Effector memory CD4-positive, alpha-beta T cell (primary cell): Measurements from ENCODE around the gene TRPT1.

Experiments used
- DNase-seq, 3 donors: peaks; one replicate each; pipeline ENCODE4 v3.0.0-alpha.2; 2020
- H3K27ac ChIP-seq: 2 replicates; pipeline ENCODE4 v1.7.0; 2013; ENCODE audit warnings: mild to moderate bottlenecking, low read length, moderate library complexity; ENCODE audit not compliant: insufficient read depth, poor library complexity, severe bottlenecking
- H3K27me3 ChIP-seq: replicated peaks from 2 replicates; pipeline ENCODE4 v1.7.0; 2013; ENCODE audit warnings: mild to moderate bottlenecking, low read length; ENCODE audit not compliant: insufficient read depth, control insufficient read depth, poor library complexity, severe bottlenecking
- H3K36me3 ChIP-seq: 2 replicates; pipeline ENCODE4 v1.7.0; 2013; ENCODE audit warnings: mild to moderate bottlenecking, low read length, moderate library complexity; ENCODE audit not compliant: control insufficient read depth, insufficient read depth
- H3K4me1 ChIP-seq: 2 replicates; pipeline ENCODE4 v1.7.0; 2013; ENCODE audit warnings: low read length, mild to moderate bottlenecking; ENCODE audit not compliant: control insufficient read depth, insufficient read depth, poor library complexity, severe bottlenecking
- H3K4me3 ChIP-seq: 2 replicates; pipeline ENCODE4 v1.7.0; 2013; ENCODE audit warnings: low read length, low read depth, mild to moderate bottlenecking; ENCODE audit not compliant: insufficient read depth, poor library complexity, severe bottlenecking
- H3K9me3 ChIP-seq: 2 replicates; pipeline ENCODE4 v1.7.0; 2013; ENCODE audit warnings: mild to moderate bottlenecking, low read length, moderate library complexity; ENCODE audit not compliant: control insufficient read depth

The TRPT1 gene

DNA sequence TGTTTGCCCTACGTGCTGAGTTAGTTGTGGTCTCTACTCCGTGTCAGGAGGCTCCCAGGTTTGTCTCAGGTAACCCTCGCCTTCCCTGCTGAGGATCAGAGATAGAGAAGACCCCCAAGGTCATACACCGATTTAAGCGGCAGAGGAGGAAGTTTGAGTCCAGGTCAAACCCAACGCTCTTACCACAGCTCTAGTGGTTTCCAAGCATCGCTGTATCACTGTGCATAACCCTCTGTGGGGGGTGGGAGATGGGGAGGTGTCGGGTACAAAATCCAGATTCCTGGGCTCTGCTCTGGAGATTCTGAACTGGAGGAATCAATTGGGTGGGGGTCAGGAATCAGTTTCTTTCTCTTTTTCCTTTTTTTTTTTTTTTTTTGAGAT lies 5.0 kb upstream of the TRPT1 start:
- DNase-seq = no peak
- Histone ChIP-seq H3K27ac (peak overlapping the region; percentile 85), H3K4me1 (peaks cover 49% of the 10 kb centered on the region), H3K4me3 (peak overlapping the region; percentile 83), H3K27me3 (no peaks in the 10 kb centered on the region), H3K36me3 (no peaks in the 10 kb centered on the region), H3K9me3 (no peaks in the 10 kb centered on the region)

DNA sequence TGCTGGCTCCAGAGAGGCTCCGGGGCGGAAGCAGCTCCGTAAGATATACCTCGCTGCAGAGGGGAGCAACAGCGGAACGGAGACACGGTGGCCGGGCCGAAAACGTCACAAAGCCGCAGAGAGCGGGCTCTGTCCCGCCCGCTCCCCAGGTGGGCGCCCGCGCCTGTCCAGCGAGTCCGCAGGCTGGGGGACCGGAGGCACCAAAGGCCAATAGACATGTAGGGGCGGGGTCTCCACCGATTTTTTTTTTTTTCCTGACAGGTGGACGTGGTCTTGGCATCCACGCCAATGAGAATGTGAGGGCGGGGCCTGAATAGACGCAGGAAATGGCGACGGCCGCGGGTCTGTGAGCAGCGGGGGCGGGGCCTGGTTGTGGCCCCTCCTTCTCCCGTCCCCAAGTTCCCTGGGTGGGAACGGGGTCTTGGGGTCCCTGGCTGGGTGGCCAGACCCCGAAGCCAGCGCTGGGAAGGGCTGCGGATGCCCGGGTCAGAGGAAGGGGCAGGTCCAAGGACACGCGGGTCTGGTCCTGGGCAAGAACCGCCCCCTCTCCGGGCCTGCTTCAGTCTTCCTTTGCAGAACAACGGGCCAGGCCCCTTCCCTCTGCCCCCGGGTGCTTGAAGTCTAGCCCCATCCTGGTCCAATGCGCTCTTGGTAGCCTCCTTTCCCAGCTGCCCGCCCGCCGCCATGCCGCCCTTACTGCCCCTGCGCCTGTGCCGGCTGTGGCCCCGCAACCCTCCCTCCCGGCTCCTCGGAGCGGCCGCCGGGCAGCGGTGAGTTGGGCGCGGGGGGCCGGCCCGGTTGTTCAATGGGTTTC lies 4.4 kb upstream of the TRPT1 start, which contains the start of gene DNAJC4:
TSS of gene DNAJC4 (plus strand) at position 378 of the 814 bp plus-strand sequence. CDS start at position 685, 307 bp downstream.
- peak within 1 kb of the TSS; percentile 83 for H3K4me3 ChIP-seq
- peak; percentile 77 to 85 (median 80) for DNase-seq
- peak within 1 kb of the TSS; percentile 85 for H3K27ac ChIP-seq
- no peaks in the 10 kb centered on the region for H3K36me3 ChIP-seq
- no peaks in the 10 kb centered on the region for H3K27me3 ChIP-seq
- peaks cover 49% of the 10 kb centered on the region for H3K4me1 ChIP-seq
- H3K9me3 ChIP-seq = no peaks in the 10 kb centered on the region

DNA sequence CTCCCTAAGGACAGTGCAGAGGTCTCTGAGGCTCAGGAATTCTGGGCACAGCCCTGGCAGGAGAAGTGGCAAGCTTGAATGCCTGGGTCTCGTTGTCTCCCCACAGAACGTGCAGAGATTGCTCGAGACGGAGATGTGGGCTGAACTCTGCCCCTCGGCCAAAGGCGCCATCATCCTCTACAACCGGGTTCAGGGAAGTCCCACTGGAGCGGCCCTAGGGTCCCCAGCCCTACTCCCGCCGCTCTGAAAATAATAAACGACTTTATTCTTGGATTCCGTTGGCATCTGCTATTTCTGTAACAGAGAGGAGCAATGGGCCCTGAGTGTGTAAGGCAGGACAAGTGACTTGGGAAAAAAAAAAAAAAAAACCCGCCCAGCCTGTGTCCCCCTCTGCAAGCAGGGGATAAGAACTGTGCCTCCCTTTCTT lies 3.8 kb upstream of the TRPT1 start:
- DNase-seq = no peak
- peaks cover 50% of the 10 kb centered on the region for H3K4me1 ChIP-seq
- H3K36me3 ChIP-seq = no peaks in the 10 kb centered on the region
- H3K27ac ChIP-seq = peak overlapping the region; percentile 85
- no peaks in the 10 kb centered on the region for H3K27me3 ChIP-seq
- H3K9me3 ChIP-seq = no peaks in the 10 kb centered on the region
- peak overlapping the region; percentile 83 for H3K4me3 ChIP-seq

DNA sequence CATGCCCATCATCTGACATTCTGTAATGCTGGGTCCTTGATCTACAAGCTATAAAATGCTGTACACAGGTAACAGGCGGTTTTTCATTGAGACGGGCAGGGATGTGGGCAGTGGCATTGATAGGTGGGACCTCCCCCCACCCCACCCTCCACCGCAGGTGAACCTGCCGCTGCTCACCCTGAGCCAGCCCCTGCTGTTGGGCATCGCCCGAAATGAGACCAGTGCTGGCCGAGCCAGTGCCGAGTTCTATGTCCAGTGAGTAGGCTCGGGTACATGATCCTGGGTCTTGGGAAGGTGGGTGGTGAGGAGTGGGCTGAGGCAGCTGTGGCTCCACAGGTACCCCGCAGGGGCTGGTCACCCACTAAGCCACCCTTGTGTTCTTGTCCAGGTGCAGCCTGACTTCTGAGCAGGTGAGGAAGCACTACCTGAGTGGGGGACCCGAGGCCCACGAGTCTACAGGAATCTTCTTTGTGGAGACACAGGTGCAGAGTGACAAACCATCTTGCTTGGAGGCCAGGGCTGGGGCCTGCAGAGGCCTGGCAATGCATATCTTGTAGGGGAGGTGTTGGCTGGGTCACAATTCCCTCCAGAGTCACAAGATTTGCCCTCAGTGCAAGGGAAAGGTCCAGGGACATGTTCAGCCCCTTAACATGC lies 3.2 kb upstream of the TRPT1 start:
- H3K36me3 ChIP-seq = no peaks in the 10 kb centered on the region
- peak overlapping the region; percentile 85 for H3K27ac ChIP-seq
- H3K4me3 ChIP-seq = no peak overlapping the region
- peaks cover 50% of the 10 kb centered on the region for H3K4me1 ChIP-seq
- H3K27me3 ChIP-seq = no peaks in the 10 kb centered on the region
- H3K9me3 ChIP-seq = no peaks in the 10 kb centered on the region
- DNase-seq = no peak

DNA sequence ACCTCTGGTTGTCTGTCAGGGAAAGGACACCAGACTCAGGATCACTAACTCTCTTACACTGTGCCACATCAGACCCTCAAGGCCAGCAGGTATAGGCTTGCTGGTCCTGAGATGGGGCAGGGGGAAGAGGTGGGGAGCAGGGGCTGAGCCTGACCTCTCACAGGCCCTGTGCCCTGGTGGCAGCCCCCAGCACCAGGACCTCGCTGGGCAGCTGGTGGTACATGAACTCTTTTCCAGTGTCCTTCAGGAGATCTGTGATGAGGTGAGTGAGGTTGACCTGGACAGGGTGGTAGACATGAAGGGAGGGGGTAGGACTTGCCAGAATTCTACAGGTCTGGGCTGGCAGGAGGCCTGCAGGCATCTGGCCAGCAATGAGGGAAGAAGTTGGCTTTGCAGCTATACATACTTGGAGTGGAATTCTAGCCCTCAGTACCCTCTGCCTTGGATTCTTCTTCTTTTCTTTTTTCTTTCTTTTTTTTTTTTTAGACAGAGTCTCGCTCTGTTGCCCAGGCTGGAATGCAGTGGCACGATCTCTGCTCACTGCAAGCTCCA lies 1.5 kb upstream of the TRPT1 start:
- Histone ChIP-seq H3K4me3 (peak overlapping the region; percentile 80), H3K36me3 (peaks cover 11% of the 10 kb centered on the region), H3K4me1 (peaks cover 43% of the 10 kb centered on the region), H3K27me3 (no peaks in the 10 kb centered on the region), H3K27ac (peak overlapping the region; percentile 82), H3K9me3 (no peaks in the 10 kb centered on the region)
- no peak for DNase-seq

DNA sequence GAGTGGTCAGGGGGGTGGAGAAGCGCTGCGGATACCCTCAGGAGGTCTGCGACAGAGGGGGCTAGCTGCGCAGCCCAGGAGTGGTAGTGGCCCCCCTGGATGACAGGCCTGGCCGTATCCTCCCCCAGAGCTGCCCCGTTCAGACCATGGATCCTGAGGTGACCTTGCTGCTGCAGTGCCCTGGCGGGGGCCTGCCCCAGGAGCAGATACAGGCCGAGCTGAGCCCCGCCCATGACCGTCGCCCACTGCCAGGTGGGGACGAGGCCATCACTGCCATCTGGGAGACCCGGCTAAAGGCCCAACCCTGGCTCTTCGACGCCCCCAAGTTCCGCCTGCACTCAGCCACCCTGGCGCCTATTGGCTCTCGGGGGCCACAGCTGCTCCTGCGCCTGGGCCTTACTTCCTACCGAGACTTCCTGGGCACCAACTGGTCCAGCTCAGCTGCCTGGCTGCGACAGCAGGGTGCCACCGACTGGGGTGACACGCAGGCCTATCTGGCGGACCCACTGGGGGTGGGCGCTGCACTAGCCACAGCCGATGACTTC lies 593 bp upstream of the TRPT1 start:
- Histone ChIP-seq H3K4me3 (peak overlapping the region; percentile 80), H3K4me1 (peaks cover 43% of the 10 kb centered on the region), H3K36me3 (peaks cover 11% of the 10 kb centered on the region), H3K27ac (peak overlapping the region; percentile 82), H3K9me3 (no peaks in the 10 kb centered on the region), H3K27me3 (no peaks in the 10 kb centered on the region)
- DNase-seq = peak; percentile 43 to 52 (median 52)

DNA sequence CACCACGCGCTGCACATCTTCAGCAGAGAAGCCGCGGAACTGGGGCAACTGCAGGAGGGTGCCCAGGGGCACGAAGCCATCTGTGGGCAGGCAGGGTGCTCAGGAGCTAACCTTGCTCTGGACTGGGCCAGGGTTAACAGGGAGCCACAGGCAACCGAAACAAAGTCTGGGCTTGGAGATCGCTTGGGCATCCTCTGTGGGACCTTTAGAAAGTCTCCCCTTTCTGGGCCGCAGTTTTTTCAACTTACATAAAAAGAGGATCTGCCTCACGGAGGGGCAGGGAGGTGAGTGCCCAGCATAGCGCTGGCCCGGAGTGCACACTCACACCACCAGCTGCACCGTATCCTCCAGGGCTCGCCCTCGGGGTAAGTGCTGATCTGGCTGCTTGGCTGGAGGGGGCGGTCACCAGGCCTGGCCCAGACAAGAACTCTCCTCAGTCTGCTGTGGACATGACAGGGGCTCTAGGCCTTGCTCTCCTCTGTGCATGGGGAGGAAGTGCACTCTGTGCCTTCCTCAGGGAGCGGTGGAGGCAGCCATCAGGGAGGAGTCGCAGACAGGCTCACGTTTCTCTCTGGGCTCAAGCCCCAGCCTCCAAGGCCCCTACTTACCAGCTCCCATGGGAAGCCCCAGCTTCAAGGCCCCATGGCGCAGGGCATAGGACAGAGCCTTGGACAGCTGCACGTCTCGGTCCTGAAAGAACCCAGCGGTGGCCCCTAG lies 937 bp downstream of the TRPT1 start:
- no peaks in the 10 kb centered on the region for H3K9me3 ChIP-seq
- H3K4me1 ChIP-seq = peaks cover 37% of the 10 kb centered on the region
- peaks cover 25% of the 10 kb centered on the region for H3K36me3 ChIP-seq
- H3K4me3 ChIP-seq = peak overlapping the region; percentile 80
- no peak for DNase-seq
- H3K27me3 ChIP-seq = no peaks in the 10 kb centered on the region
- H3K27ac ChIP-seq = peak overlapping the region; percentile 82

DNA sequence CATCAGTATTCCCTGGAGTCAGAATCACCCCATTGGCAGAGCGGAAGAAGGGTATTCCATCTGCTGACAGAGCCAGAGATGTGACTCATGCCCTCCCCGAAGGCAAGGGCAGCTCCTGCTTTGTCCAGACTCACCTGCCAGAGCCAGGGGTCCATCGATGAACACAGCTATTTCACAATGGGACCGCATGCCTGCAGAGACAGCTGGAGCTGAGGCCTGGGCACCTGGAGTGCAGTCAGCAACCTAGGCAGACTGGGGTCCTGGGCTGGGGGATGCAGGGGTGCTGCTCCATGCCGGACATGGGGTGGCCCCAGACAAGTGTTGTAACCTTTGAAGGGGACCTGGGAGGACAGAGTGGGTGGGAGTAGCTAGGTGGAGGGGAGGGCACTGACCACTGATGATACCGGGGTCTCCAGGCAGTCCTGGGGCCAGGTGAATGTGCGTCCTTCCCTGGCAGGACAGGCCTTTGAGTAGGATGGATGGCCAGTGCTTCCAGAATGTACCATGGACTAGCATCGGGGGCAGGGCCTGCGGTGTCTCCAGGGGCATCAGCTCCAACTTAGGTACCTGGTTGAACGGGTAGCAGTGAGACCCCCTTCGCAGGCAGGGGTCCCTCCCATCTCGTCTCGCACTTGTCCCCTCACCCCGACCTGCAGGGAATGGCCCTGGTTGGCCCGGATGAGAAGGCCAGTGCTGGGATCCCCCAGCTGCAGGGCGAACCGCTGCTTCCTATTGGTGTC lies 1.7 kb downstream of the TRPT1 start:
- peaks cover 30% of the 10 kb centered on the region for H3K4me1 ChIP-seq
- no peaks in the 10 kb centered on the region for H3K9me3 ChIP-seq
- H3K27ac ChIP-seq = no peak overlapping the region
- DNase-seq = no peak
- H3K36me3 ChIP-seq = peaks cover 32% of the 10 kb centered on the region
- H3K4me3 ChIP-seq = no peak overlapping the region
- no peaks in the 10 kb centered on the region for H3K27me3 ChIP-seq

DNA sequence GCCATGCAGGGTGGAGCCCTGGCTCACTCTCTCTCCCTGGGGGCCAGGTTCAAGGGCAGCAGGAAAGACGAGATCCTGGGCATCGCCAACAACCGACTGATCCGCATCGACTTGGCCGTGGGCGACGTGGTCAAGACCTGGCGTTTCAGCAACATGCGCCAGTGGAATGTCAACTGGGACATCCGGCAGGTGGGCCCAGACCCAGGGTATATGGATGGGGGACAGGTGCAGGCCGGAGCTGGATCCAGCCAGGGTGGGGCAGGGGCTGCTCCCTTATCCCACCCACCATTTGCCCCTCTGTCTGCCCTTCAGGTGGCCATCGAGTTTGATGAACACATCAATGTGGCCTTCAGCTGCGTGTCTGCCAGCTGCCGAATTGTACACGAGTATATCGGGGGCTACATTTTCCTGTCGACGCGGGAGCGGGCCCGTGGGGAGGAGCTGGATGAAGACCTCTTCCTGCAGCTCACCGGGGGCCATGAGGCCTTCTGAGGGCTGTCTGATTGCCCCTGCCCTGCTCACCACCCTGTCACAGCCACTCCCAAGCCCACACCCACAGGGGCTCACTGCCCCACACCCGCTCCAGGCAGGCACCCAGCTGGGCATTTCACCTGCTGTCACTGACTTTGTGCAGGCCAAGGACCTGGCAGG lies 2.9 kb downstream of the TRPT1 start:
- H3K27me3 ChIP-seq = no peaks in the 10 kb centered on the region
- no peak overlapping the region for H3K27ac ChIP-seq
- H3K9me3 ChIP-seq = no peaks in the 10 kb centered on the region
- DNase-seq = no peak
- H3K4me3 ChIP-seq = no peak overlapping the region
- H3K36me3 ChIP-seq = peaks cover 44% of the 10 kb centered on the region
- H3K4me1 ChIP-seq = peaks cover 26% of the 10 kb centered on the region
